Epithelial cell of prostate (primary cell): ENCODE results near the gene IKBKE.

Experiments
- DNase-seq: peaks from one replicate; pipeline ENCODE4 v3.0.0-alpha.2; 2011; ENCODE audit warnings: low read depth, low spot score
- H3K27ac ChIP-seq: fragments of 450-650 bp; 2 replicates; pipeline ENCODE4 v1.5.1; 2017; ENCODE audit warnings: mild to moderate bottlenecking

IKBKE gene

DNA sequence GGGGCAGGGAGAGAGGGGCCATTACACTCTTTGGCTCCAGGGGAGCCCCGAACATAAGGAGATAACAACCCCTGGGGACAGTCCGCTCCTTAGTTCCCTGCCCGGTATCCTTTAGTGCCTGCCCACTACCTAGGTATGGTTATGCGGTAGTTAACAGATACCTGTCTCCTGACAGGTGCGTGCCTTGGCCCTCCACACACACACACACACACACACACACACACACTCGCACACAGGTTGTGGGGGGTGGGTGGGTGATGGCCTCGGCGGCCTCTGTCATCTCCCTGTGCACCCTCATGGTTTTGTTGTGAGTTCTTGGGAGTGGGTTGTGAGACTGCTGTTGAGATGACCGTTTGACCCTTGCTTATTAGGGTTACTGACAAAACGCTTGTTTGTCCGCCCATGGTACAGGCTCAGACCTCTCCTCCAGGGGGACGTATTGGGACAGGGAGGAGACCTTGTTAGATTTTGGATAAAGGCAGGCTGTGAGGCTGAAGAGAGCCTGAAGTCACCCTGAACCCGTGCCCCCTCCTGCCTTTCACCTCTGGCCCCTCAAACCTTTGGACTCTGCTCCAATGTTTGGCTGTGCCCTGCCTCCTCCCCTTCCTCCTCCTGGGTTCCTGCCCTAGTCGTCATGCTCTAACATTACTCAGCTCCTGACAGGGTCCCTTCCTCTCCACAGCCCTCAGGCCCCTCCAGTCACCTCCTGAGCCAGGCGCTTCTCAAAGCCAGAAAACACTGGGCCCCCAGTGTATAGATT is 38.0 kb downstream of the IKBKE start:
- H3K27ac ChIP-seq, result peak overlapping the region; percentile 38
- no peak for DNase-seq

DNA sequence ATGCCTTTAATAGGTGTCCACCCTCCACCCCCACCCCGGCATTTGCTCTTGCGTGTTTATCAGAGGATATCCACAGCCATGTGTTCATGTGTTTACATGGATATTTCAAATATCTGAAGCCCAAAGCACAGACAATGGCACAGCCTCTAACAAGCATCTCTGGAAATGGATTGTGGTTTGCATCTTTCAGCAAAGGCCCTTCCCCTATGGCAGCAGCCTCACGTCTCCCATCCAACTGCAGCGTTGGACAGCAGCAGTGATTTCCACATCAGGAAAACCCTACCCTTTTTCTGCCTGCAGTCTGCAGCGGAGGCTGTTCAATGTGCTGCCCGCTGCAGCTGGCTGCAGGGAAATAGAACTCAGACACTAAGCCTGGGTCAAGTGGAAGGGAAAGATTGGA is 38.7 kb downstream of the IKBKE start:
- DNase-seq, result no peak
- peak overlapping the region; percentile 38 for H3K27ac ChIP-seq

DNA sequence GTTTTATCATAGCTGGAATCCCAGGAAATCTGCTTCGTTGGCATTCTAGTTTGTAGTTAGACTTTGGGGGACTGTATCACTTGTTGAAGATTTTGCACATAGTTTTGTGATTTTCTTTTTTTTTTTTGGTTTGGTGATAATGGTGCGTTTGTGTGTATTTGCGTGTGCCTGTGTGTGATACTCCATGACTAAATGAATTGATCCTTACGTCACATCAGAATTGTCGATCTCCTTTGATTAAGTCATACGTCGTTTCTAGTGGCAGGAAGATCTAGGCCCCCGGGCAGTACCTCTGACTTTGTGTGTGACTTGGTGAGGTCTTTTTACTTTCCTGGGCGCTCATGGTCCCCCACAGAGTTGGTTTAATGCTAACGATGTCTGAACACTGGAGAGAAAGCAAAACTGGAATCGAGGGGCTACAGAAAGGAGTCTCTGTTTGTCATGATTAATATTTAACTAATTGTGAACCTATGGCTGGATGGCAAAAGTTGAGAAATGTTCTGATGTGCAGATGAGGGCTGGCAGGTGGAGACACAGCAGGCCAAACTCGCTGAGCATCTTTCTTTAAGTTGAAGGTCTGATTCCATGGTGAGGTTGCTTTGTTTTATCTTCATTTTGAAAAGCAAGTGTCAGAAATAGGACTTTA is 39.5 kb downstream of the IKBKE start:
- no peak overlapping the region for H3K27ac ChIP-seq
- no peak for DNase-seq

DNA sequence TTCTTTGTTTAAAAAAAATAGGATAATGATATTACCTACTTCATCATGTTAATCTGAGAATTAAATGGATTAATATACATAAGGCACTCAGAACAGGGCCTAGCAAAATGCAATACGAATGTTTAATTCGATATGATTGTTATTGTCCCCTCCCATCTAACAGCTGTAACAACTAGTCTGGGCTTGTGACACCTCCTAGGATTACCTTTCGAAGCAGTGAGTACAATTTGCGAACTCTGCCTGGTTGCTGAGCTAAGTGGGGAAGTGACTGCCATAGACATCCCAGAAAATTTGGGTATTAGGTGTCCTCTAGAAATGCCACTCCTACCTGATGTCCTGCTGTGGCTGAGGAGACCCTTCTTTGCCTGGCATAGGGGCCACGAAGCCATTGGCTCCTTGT is 40.1 kb downstream of the IKBKE start:
- DNase-seq, result no peak
- no peak overlapping the region for H3K27ac ChIP-seq

DNA sequence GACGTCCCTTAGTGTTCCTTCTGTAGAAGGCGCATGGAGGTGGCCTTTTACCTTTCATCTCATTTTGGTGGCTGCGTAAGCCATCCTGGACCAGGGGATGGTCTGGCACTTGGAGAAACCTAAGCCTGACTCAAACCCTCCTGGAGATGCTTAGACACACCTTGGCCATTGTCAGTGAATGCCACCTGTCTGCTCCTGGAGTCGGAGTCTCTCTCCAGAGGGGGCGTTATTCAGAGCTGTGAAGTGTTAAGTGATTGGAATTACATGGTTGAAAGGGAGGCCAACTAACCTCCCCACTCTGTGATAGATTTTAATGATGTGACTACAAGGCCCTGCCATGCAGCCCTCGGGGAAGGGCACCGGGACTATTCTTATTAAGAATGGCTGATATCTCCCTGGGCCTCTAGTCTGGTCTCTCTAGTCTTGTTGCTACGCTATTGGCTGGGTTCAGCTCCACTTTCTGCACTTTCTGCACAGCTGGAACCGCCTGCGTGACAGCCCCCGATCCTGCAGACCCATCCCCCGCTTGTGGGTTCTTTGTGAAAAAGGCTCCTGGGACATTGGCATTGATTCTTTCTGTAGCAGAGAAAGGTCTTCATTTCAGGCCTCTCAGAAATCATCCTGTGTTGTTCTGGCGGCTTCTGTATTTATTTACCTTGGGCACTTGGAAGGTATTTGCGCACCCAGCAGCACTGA is 41.2 kb downstream of the IKBKE start:
- no peak for DNase-seq
- H3K27ac ChIP-seq, result peak overlapping the region; percentile 99

DNA sequence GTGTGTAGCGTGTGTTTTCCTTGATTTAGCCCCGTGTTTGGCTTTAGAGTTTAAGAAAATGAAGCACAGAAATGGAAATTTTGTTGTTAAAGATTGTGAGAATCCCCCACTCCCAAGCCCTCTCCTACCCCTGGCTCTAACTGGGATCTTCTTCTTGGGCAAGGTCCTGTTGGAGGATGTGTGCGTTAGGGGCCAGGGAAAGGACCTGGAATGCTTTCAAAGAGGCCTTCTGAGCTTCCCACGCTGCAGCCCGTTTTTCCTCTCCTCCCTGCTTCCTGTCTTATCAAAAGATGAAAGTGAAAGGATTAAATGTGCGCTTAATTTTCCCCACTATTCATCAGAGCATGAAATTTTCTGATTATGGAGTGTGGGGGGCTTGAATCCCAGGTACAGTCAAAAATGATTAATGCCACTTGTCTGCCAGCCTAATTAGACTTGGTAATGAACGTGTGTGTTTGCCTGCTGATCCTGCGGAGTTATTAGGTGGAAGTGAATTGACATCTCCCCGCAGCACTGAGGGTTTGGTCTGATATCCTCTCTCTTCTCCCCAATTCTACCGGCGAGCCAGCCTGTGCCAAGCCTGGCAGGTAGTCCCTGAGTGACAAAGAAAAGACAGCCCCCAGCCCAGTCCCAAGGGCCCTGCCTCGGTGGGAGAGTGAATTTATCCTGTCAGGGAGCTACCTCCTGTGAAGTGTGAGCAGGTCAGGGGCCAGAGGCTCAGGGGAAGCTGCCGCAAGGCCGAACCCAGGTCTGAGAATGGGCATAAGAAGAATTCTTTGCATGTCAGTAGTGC is 42.0 kb downstream of the IKBKE start:
- H3K27ac ChIP-seq, result peak overlapping the region; percentile 99
- DNase-seq, result no peak

DNA sequence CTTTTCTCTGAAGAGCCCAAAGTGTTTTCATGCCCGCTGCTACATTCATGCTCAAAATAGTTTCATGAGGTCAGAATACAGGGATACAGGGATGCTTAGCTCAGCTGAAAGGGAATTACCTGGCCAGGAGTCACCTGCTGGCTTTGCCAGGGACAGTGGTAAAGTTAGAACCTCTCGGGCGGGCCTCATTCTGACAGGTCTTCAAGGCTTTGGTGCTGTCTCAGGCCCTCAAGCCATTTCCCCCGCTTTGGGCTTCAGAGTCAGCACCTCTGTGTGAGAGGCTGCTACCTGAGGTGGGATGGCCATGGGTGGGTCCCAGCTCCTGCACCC is 42.5 kb downstream of the IKBKE start:
- peak overlapping the region; percentile 99 for H3K27ac ChIP-seq
- no peak for DNase-seq

DNA sequence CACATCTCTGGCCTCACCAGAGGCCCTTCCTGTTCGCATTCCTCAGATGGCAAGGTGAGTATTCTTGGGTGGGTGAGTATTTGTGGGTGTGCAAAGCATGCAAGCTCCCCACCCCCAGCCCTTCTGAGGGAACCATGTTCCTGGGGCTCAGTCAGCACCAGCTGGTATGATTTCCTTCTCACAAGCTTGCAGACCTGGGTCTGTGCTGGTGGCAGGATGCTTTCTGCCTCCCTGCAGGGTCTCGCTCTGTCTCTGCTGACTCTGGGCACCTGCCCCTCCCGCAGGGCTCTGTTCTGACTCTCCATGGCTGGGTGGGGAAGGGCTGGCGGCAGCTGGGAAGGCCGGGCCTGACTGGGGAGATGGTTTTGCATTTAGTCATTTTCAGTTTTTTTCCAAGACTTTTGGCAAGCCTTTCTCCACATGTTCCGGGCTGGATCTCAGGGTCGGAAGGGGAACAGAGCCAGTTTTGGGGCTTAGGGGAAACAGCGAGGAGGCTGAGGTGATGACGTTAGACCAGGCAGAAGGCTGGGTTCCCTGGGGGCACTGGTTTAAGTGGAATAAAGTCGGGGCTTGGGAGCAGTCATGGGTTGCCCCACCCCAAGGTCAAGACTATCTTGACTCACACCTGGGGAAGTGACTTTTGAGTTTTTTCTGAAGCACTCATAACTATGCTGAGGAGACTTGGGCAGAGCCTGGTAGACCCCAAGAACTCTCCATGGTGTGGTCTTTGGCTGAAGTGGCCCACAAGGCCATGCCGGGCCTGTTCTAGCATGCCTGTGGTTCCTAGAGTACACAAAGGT is 43.2 kb downstream of the IKBKE start:
- DNase-seq, result peak; percentile 79

DNA sequence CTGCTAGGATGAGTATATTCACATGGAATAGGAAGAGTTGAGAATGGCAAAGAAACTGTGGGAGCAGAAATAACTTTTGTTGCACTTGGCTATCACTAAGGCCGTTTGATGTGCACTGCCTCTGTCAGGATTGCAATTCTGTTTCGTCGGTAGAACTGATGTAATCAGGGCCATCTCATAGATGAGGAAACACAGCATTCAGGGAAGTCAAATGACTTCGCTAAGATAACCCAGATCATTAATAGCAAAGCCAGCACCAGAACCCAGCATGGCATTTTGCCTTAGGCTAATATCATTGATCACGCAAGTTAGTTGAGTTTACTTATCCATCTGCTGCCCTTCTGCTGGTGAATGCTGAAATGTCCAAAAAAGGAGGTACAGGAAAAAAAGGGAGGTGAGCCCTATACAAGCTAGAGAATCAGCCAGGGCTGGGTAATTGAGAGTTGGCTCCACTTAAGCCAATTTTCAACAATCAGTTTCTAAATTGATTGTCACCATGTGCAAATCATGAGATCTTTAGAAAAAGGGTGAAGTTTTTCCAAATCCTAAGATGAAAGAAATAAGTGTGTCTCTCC is 44.6 kb downstream of the IKBKE start:
- H3K27ac ChIP-seq, result peak overlapping the region; percentile 99

More for the DNA sequence above, 43.2 kb downstream of the IKBKE start:
- peak overlapping the region; percentile 99 for H3K27ac ChIP-seq

DNA sequence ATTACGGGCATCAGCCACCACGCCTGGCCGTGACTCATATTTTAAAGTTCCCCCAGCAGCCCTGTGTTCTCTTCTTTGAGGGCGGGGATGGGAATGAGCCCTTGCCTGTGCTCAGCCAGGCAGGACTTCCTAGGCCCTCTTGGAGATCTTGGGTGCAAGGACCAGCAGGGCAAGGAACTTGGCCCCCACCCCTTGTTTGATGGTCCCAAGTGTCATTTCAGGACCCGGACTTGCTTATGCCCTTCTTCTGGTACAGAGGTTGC is 46.4 kb downstream of the IKBKE start:
- DNase-seq, result no peak

More for the DNA sequence above, 44.6 kb downstream of the IKBKE start:
- no peak for DNase-seq

DNA sequence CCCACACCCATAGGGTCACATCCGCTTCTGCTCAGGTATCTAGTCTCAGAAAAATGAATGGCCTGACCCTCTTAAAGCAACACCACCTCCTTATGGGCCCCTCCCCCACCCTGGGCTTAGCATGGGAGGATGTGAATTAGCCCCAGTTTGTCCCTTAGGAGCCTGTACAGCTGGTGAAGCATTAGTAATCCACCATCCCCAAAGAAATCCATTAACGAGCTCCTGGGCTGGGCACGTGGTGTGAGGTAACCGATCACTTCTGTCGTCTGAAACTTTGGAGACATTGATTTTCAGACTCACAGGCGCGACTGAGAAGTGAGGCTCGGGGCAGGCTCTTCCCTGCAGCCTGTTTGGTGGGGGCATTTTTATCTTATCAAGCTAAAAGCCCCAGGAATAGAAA is 47.5 kb downstream of the IKBKE start:
- no peak for DNase-seq
- H3K27ac ChIP-seq, result no peak overlapping the region

More for the DNA sequence above, 46.4 kb downstream of the IKBKE start:
- no peak overlapping the region for H3K27ac ChIP-seq

DNA sequence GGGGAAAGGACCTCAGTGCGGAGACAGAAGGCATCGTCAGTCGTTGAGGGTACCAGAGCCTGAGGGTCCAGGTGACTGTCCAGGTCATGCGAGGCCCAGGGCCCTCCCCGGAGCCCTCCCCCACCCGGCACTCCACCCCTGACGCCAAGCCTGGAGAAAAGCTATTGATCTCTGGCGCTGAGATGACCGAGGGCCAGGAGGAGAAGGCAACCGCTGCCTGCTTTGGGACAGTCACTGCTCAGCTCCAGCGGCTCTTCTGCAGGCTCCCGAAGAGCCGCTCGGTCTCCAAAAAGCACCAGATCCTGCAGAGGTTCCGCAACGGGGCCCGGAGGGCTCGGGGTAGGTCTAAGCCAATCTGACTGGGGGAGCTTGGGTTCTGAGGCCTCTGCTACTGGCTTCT is 47.9 kb downstream of the IKBKE start:
- H3K27ac ChIP-seq, result no peak overlapping the region
- DNase-seq, result no peak

DNA sequence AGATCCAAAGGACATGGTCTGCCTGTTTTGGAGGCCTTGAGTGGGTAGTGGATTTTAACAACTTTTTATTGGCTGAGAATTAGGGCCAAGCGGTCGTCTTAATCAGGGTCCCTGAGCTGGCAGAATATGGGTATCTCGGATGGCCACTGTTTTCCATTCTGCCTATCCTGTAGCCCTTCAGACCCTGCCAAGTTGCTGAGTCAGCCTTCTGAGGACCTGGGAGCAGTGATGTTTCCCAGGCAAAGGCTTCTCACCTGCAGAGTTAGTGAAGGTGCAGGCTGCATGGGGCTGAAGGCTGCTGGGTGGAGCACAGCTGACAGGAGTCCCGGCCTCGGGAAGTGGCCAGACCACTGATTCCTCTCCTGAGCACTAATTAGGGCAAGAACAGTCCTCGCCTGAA is 48.5 kb downstream of the IKBKE start:
- no peak for DNase-seq
- H3K27ac ChIP-seq, result no peak overlapping the region

DNA sequence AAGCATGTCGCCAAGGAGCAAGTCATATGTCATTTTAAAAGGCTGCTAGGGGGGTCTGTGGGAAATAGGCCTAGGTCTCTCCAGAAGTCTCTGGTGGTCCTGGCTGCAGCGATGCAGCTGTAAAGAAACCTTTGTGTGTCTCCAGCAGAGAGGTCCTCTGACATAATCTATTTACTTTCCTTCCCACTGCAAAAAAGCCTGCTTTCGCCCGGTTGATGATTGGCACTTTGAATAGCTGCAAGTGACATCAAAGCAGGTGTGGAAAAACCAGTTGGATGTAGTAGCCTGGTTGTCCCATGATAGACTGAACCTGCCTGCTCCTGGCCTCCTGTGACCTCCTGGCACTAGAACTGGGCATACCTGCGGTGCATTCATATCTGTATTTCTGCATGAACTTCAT is 50.9 kb downstream of the IKBKE start:
- H3K27ac ChIP-seq, result no peak overlapping the region
- DNase-seq, result no peak

DNA sequence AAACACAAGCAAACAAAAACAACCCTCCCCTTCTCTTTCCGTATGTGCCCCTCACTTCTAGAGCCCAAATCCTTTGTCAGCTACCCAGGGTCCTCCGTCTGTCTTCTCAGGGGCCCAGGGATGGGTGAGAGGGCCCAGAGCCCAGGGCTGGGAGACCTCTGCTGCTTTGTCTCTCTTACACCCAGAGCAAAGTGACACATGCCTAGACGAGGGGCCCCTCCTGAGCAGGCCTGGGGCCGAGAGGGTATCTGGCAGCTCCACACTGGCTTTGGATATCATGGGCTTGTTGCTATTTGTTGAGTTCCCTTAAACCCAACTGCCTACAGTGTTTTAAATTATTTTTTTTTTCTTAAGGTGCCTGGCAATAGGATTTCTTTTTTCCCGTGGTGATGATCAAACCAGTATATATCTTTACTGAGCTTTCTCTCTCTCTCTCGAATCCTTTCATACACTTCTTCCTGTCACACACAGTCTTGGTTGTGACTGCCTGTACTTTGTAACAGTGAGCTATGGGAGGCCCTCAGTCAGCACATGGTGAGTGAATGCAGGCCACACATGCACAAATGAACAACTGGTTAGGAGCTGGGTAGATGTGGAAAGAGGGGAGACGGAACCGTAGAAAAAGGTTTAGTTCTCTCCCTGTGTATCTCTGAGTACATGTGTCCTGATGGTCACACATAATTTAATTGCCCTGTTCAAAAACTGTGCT is 51.6 kb downstream of the IKBKE start:
- DNase-seq, result no peak
- H3K27ac ChIP-seq, result no peak overlapping the region

DNA sequence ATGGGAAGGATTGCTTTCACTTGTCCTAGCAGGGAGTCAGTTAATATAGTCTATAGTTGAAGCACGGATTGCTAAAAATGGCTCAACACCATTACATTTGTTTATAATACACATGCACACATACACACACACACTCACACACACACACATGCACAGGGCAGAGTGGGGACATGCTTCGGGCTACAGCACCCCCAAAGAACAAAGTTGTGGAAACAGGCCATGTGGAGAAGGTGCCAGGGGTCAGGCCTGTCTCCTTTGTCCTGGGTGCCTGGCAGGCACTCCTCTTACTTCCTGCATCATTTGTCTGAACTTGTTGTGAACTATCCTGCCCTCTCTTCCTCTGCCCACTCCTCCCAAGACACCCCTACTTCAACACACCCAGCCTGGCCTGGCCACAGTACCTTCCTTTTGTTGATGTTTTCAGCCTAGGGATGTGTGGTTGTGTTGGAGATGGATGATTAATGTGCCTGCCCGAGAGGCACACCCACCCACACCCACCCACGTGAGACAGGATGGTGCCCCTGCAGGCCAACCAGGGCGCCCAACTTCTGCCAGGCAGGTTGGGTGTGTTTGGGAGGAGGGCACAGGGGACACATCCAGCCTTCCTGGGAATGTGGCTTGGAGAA is 54.6 kb downstream of the IKBKE start:
- H3K27ac ChIP-seq, result peak overlapping the region; percentile 44
- DNase-seq, result peak; percentile 50

DNA sequence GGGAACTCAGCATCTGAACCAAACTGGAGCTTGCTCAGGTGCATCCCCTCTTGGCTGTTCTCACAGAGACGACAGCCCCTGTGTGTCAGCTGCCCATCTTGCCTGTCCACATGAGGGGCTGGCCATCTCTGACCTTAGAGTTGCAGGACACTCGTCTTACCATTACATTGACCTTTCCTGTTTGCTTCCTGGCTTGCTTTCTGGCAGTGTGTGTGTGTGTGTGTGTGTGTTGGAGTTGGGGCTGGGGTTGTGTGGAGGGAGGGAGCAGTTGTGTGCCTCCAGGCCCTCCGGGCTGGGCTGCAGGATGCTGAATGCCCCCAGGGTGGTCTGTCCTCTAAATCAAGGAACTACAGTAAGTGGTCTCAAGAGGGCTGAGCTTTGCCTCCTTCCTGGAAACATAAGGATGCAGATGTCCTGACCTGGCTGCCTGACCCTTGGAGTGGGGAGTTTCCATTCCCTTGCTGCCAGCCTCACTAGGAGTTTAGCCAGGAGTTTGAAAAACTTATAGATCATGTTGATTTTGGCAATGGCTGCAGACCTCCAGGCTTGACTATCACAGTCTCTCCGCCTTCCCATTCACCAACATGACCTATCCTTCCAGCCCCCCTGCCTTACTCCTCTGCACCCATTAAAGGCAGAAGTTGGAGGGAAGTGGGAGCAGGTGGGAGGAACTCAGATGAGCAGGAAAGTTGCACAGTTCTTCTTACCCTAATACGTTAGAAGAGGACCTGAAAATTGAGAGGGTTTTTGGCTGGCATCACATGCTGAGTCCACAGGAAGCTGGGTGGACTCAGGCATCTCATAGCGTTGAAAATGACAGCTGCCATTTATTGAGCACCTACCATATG is 56.0 kb downstream of the IKBKE start:
- no peak for DNase-seq
- no peak overlapping the region for H3K27ac ChIP-seq

DNA sequence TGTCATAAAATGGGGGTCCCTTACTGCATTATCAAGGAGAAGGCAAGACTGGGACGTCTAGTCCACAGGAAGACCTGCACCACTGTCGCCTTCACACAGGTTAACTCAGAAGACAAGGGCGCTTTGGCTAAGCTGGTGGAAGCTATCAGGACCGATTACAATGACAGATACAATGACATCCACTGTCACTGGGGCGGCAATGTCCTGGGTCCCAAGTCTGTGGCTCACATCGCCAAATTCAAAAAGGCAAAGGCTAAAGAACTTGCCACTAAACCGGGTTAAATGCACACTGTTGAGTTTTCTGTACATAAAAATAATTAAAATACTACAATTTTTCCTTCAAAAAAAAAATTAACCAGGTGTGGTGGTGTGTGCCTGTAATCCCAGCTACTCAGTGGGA is 59.1 kb downstream of the IKBKE start:
- H3K27ac ChIP-seq, result no peak overlapping the region
- DNase-seq, result no peak
